HT-29 (cell line): ENCODE measurements around the gene GTF3A. TPM values are rescaled to one million over a fixed set of nuclear protein-coding genes. Genes with fewer than 3 reads are reported as not detected.
"Not testable (repeated sequence)": the region's sequence is repeated elsewhere in the genome, so short reads cannot be mapped to it uniquely, and the experiment has no call there.

Experiments used
- DNase-seq: peaks from one replicate; pipeline ENCODE4 v3.0.0-alpha.2; 2015; ENCODE audit warnings: low spot score
- total RNA-seq: library from RNA; depleted of rRNA; stranded (reverse); fragments of >200 nt; shearing (Covaris generic); gene quantifications from 2 replicates; pipeline ENCODE4 v1.2.3, GENCODE V29; 2014; rRNA removed

The GTF3A gene
- total RNA-seq: 405 and 541 TPM in 2 replicates

DNA sequence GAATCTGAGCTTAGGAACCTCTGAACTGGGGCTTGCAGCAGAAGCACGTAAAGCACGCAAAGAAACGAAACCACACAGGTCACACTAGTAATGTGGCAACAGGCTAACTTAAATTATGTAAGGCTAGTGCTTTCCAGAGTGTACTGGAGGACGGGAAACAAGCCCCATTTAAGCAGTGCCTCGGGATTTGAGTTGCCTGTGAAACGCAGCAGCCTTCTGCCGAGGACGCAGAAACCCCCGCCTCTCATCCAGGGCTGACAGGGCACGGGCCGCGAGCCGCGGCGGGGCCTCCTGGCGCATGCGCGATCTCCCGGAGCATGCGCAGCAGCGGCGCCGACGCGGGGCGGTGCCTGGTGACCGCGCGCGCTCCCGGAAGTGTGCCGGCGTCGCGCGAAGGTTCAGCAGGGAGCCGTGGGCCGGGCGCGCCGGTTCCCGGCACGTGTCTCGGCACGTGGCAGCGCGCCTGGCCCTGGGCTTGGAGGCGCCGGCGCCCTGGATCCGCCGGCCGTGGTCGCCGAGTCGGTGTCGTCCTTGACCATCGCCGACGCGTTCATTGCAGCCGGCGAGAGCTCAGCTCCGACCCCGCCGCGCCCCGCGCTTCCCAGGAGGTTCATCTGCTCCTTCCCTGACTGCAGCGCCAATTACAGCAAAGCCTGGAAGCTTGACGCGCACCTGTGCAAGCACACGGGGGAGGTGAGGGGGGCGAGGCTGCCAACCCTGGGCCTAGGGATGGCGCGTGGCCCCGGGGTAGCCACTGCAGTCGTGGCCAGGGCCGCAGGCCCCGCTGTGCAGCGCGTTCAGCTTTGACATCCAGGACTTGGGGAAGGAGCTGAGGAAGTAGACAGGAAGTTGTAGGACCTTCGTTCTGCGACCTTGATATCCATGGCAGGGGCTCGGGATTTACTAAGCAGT, at the start of gene GTF3A:
TSS of gene GTF3A (plus strand) at position 374 of the 912 bp plus-strand sequence.
- peak; percentile 99 for DNase-seq

DNA sequence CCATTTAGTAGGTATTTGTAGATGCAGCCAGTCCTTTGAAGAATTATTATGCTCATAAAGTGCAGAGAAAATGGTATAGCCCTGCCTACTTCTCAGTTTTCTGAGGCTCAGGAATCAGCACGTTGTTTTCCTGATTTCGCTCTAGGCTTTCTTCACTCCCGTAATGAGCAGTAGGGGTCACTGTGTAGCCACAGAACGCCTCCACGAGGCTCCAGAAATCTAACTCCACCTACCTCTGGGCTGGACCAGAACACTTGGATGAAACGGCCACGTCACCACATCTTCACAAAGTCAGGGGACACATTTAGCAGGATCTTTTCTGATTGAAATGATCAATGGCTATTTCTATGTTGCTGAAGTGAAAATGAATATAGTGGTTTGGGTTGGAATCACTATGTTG, 49.8 kb upstream of the GTF3A start:
- DNase-seq: peak; percentile 99

- DNase-seq: peak; percentile 94
These were observed 48.6 kb upstream of the GTF3A start for GRCh38 chr13:27375686-27376326.

GRCh38 chr13:27379126-27379525, 45.3 kb upstream of the GTF3A start:
- no peak for DNase-seq

DNA sequence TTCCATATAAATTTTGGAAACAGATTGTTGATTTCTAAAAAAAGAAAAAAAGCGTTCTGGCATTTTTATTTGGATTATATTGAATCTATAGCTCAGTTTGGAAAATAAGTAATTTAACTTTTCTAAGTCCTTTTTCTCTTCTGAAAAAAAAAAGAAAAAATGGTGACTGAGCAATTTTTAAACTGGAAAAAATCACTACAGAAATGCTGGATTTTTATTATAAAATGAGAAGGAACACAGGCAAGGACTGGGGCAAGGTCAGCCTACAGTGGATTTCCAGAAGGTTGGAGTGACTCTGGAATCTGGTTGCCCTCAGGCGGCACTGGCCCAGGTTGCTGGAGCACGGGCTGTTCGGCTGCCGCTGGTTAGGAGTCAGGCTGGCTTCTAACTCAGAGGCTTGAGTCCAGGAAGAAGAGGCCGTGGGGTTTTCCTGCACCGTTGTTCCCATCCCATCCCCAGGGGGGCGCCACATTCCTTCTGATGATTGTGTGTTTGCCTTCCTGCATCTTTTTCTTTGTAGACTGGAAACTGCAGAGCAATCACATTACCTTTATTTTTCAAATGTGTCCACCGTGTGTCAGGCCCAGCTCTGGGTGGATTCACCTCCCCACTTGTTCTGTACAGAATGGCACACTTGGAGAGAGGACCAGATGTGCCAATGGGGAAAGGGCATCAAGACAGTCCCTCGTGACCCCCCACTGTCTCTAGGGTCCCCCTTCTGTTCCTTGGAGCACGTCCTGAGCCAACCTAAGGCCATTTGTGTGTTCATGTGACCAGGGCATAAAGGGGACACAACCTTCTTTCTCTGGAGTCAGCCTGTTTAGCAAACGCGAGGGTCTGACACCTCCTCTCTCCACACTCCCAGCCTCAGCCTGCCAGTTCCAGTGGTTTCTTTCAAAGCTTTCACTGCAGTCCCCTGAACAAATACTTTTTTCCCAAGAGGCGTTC, 44.5 kb upstream of the GTF3A start:
- DNase-seq: peak; percentile 99

DNA sequence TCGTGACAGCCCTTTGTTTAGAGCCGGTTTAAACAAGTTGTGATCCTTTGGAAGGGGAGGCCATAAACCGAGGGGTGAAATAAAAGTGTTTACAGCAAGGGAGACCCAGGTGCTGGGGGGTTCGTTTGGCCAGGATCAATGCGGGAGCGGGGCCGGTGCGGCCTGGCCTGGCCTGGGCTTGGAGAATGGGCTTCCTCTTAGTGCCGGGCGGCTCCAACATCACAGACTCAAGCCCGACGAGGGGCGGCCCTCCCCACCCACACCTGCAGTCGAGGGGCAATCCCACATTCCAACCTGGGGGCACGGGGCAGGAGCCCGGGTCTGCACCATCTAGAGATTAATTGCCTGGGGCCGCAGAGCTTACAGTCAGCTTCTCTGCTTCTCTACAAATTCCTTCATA, 42.8 kb upstream of the GTF3A start:
- DNase-seq: no peak

GRCh38 chr13:27383104-27383921, 41.1 kb upstream of the GTF3A start:
- peak; percentile 70 for DNase-seq

- DNase-seq: no peak
These were observed 40.1 kb upstream of the GTF3A start for GRCh38 chr13:27384285-27384684.

DNA sequence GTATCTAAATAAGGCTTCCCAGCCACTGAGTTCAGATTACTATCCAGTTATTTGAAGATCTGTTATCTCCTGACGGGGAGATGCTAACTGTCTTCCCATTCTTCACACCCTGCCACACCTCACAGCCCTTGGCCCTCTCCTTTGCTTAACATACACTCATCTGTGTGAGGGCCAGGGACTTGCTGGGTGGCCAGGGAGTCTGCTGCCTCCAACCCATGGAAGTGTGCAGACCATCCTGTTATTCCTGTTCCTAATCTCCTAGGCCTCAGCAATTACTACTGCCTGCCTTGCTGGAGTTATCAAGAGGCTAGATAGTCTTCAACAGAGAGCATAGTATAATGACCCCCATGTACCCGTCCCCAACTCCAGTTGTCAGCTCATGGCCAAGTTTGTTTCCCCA, 36.2 kb upstream of the GTF3A start:
- DNase-seq: no peak

GRCh38 chr13:27389891-27390290, 34.5 kb upstream of the GTF3A start:
- DNase-seq: no peak

- no peak for DNase-seq
These were observed 32.9 kb upstream of the GTF3A start for GRCh38 chr13:27391471-27391870.

DNA sequence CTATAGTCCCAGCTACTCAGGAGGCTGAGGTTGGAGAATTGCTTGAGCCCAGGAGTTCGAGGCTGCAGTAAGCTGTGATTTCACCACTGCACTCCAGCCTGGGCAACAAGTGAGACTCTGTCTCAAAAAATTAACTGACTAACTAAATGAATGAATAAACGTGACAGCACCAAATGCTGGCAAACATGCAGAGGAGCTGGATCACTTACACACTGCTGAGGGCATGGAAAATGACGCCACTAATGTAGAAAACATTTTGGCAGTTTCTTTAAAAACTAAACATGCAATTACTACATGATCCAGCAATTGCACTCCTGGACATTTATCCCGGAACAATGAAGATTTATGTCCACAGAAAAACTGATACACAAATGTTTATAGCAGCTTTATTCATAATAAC, 31.3 kb upstream of the GTF3A start:
- DNase-seq: no peak

- no peak for DNase-seq
These were observed 29.4 kb upstream of the GTF3A start for GRCh38 chr13:27395007-27395510.

- peak; percentile 75 for DNase-seq
These were observed 28.1 kb upstream of the GTF3A start for GRCh38 chr13:27396252-27396846.

DNA sequence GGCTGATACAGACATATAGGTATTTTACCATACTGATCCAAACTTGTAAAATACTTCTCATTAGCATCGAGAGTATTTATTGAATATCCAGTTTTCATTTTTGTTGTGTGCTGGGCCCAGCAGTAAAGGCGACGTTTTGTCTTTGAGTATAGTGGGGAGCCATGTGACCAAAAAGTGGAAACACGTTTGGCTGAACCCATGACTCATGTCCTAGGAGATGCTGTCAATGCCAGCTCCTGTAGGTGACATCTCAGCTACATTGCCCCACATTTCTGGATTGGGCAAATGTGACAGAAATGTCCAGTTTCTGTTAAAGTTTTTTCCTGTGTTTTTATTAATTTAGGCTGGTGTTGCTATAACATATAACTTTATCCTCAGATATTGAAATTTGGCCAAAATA, 26.1 kb upstream of the GTF3A start:
- no peak for DNase-seq

- DNase-seq: not testable (repeated sequence)
These were observed 24.0 kb upstream of the GTF3A start for GRCh38 chr13:27400405-27400804.

DNA sequence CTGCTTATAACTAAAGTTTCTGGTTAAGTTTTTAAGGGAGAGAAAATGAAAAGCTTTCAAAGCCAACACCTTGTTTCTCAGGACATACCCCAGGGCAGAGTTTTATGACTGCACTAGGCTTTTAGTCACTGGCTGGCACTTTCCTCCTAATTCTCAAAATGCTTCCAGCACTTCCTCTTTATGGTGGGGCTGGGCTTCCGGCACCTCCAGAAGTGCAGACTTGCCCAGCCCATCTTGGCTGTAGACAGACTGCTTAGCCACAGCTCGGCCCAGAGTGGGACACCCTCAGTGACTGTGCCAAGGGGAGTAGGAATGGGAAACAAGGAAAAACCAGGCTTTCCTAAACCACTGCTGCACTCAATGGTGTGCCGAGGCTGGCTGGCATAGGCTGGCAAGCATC, 23.2 kb upstream of the GTF3A start:
- DNase-seq: no peak

DNA sequence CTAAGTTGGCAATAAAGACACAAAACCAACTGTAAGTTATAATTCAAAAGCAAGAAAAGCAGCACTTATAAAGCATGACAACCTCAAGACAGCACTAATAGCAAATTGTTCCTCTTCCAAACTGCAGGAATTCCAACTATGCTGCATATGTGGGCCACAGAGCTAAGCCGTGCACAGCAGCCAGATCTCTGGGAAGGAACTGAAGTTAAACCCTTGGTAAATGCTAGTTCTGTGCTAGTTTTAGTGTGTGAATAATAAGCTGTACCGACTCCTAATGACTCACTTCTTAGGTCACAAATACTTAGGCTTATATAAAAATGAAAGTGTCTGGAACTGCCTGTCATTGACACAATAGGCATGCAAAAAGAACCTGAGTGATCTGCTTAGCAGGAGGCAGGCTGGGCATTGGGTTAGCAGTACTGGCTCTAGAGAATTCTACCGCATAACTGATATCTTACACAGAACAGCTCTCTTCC, 21.2 kb upstream of the GTF3A start:
- DNase-seq: peak; percentile 67

GRCh38 chr13:27403727-27404385, 20.6 kb upstream of the GTF3A start:
- peak; percentile 76 for DNase-seq

DNA sequence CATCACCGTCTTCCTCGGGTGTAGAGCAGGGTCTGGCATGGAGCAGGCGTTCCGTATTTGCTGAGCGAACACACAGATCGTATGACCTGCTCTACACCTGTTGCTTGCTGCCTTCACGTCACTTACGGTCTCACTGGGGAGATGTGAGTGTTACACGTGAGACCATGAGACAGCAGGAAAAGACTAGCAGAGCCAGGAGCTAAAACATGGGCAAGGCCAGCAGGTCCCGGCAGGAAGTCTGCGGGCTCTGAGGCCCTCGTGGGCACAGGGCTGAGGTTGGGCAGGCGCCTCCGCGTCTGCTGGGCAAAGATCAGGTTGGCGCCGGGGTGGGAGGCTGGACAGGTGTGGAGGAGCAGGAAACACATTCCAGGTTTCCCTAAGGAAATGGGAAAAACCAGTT, 19.7 kb upstream of the GTF3A start:
- no peak for DNase-seq
